ENCODE data around the gene NANS. TPM values are rescaled to one million over a fixed set of nuclear protein-coding genes. Genes with fewer than 3 reads are reported as not detected.
A peak's percentile ranks its signal among the peaks of the same experiment; 100 is the strongest.
"Not testable (repeated sequence)": the region's sequence is repeated elsewhere in the genome, so short reads cannot be mapped to it uniquely, and the experiment has no call there.

Gene NANS
- total RNA-seq, 1 experiment from 2014 or later, result 40.4 TPM

- H3K18ac ChIP-seq (ENCODE audit: insufficient read length, low read depth, low read length), result no peak overlapping the region
- no CpG with 5 or more reads among the region's 3 CpGs for WGBS (ENCODE audit: extremely low coverage, insufficient read length, low lambda C conversion rate)
- H3K4me3 Mint-ChIP-seq, result no peak overlapping the region
- H4K8ac ChIP-seq (replicated peaks; ENCODE audit: insufficient read length, low read depth, low read length), result no peak overlapping the region
- no peak for DNase-seq
- no peak overlapping the region for H2AFZ ChIP-seq (ENCODE audit: low read length)
- no peaks in the 10 kb centered on the region for H3K9me3 Mint-ChIP-seq
- no peak overlapping the region for H2AK5ac ChIP-seq (ENCODE audit: insufficient read length, low read length)
- no peak overlapping the region for H2BK120ac ChIP-seq (ENCODE audit: low read depth, low read length, poor library complexity, severe bottlenecking)
- peak overlapping the region in 1 of 3 experiments; percentile 82; a peak in 3 of 7 replicates for H3K27ac Mint-ChIP-seq
- no peaks in the 10 kb centered on the region for H3K27me3 ChIP-seq (ENCODE audit: insufficient read depth, low read length)
- no peak overlapping the region for H2BK5ac ChIP-seq (ENCODE audit: insufficient read length, low read length)
- no peak overlapping the region for H2BK20ac ChIP-seq (ENCODE audit: low read depth, low read length, poor library complexity, severe bottlenecking)
- no peaks in the 10 kb centered on the region for H3K79me1 ChIP-seq (ENCODE audit: insufficient read depth, low read depth, low read length, poor library complexity, severe bottlenecking)
- no peak overlapping the region for H4K91ac ChIP-seq (ENCODE audit: insufficient read length, low read depth, low read length)
- no peak for TF ChIP-seq CTCF (conservative IDR thresholded peaks at IDR 0.05)
- no peak overlapping the region for H3K9ac ChIP-seq (ENCODE audit: extremely low read depth, insufficient read length, low read length)
- no peaks in the 10 kb centered on the region for H3K79me2 ChIP-seq (ENCODE audit: insufficient read depth, low read length)
- no peak overlapping the region for H3K4me2 ChIP-seq (ENCODE audit: insufficient read depth, insufficient read length, low read length)
- peaks cover 2% of the 10 kb centered on the region for H3K4me1 ChIP-seq (ENCODE audit: insufficient read depth, low read length)
- no peak overlapping the region for H4K5ac ChIP-seq (ENCODE audit: insufficient read length, low read depth, low read length)
- H3K23ac ChIP-seq (ENCODE audit: insufficient read length, low read depth, low read length), result no peak overlapping the region
- no peak overlapping the region for H2BK15ac ChIP-seq (ENCODE audit: low read depth, low read length)
- H2BK12ac ChIP-seq (ENCODE audit: insufficient read length, low read depth, low read length), result no peak overlapping the region
- H3K4ac ChIP-seq (ENCODE audit: low read depth, low read length), result no peak overlapping the region
- no peak overlapping the region for H3T11ph ChIP-seq (ENCODE audit: low read length)
- H3K4me1 Mint-ChIP-seq, result peaks cover 13 to 17% of the 10 kb centered on the region in 2 experiments
- no peaks in the 10 kb centered on the region for H3K27me3 Mint-ChIP-seq (ENCODE audit: low read depth)
- H3K14ac ChIP-seq (ENCODE audit: insufficient read depth, low read length), result no peak overlapping the region
- H3K56ac ChIP-seq (ENCODE audit: insufficient read length, low read depth, low read length), result no peak overlapping the region
- no peak overlapping the region for H3K27ac ChIP-seq (ENCODE audit: insufficient read length, low read depth, low read length)
- H3K23me2 ChIP-seq (ENCODE audit: insufficient read length, low read depth, low read length, poor library complexity, severe bottlenecking), result no peaks in the 10 kb centered on the region
- no peaks in the 10 kb centered on the region for H4K20me1 ChIP-seq (ENCODE audit: control insufficient read depth, insufficient read depth, insufficient read length)
- H3K9me3 ChIP-seq (ENCODE audit: control insufficient read depth, low read depth, low read length), result no peaks in the 10 kb centered on the region
- H3K36me3 Mint-ChIP-seq (ENCODE audit: insufficient read depth in 1 of 3, low read depth in 3 of 3), result peaks cover 9 to 37% (median 12%) of the 10 kb centered on the region in 3 experiments; a peak in 6 of 7 replicates
Measured at GRCh38 chr9:98109052-98109451, 52.5 kb downstream of the NANS start.

DNA sequence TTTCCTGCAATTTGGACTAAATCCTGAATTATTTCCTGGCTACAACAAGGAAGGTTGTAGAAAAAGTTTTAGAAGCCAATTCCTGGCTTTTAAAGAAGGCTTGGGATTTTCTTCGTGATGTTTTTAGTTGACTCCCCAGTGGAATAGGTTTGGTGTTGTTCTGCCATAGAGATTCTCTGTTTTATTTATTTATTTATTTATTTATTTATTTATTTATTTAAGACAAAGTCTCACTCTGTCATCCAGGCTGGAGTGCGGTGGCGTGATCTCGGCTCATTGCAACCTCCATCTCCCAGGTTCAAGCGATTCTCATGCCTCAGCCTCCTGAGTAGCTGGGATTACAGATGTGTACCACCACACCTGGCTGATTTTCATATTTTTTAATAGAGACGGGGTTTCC, 60.6 kb downstream of the NANS start:
- Mint-ChIP-seq H3K4me1 (peaks cover 12 to 13% of the 10 kb centered on the region in 2 experiments), H3K27me3 (ENCODE audit: low read depth) (peaks cover 13% of the 10 kb centered on the region)
- H4K8ac ChIP-seq (replicated peaks; ENCODE audit: insufficient read length, low read depth, low read length); H3K23me2 ChIP-seq (ENCODE audit: insufficient read length, low read depth, low read length, poor library complexity, severe bottlenecking); H3K27ac Mint-ChIP-seq; H3K4me2 ChIP-seq (ENCODE audit: insufficient read depth, insufficient read length, low read length); H4K5ac ChIP-seq (ENCODE audit: insufficient read length, low read depth, low read length); H3T11ph ChIP-seq (ENCODE audit: low read length); H3K36me3 Mint-ChIP-seq (ENCODE audit: insufficient read depth in 1 of 3, low read depth in 3 of 3); H2AK5ac ChIP-seq (ENCODE audit: insufficient read length, low read length); H2BK12ac ChIP-seq (ENCODE audit: insufficient read length, low read depth, low read length); H2BK120ac ChIP-seq (ENCODE audit: low read depth, low read length, poor library complexity, severe bottlenecking); H3K18ac ChIP-seq (ENCODE audit: insufficient read length, low read depth, low read length); H3K79me1 ChIP-seq (ENCODE audit: insufficient read depth, low read depth, low read length, poor library complexity, severe bottlenecking); H3K9me3 ChIP-seq (ENCODE audit: control insufficient read depth, low read depth, low read length); DNase-seq; H2BK15ac ChIP-seq (ENCODE audit: low read depth, low read length); H3K9ac ChIP-seq (ENCODE audit: extremely low read depth, insufficient read length, low read length); H3K14ac ChIP-seq (ENCODE audit: insufficient read depth, low read length); H2AFZ ChIP-seq (ENCODE audit: low read length); H3K23ac ChIP-seq (ENCODE audit: insufficient read length, low read depth, low read length); H3K27me3 ChIP-seq (ENCODE audit: insufficient read depth, low read length); H3K79me2 ChIP-seq (ENCODE audit: insufficient read depth, low read length); H2BK5ac ChIP-seq (ENCODE audit: insufficient read length, low read length); H3K4me1 ChIP-seq (ENCODE audit: insufficient read depth, low read length); H3K27ac ChIP-seq (ENCODE audit: insufficient read length, low read depth, low read length); H3K4ac ChIP-seq (ENCODE audit: low read depth, low read length); H3K9me3 Mint-ChIP-seq; H3K4me3 Mint-ChIP-seq; H4K20me1 ChIP-seq (ENCODE audit: control insufficient read depth, insufficient read depth, insufficient read length); H2BK20ac ChIP-seq (ENCODE audit: low read depth, low read length, poor library complexity, severe bottlenecking); H3K56ac ChIP-seq (ENCODE audit: insufficient read length, low read depth, low read length); H4K91ac ChIP-seq (ENCODE audit: insufficient read length, low read depth, low read length): not testable (repeated sequence)
- no CpG with 5 or more reads among the region's 6 CpGs for WGBS (ENCODE audit: extremely low coverage, insufficient read length, low lambda C conversion rate)
